Measurements from ENCODE around the gene RIN3. TPM values are rescaled to one million over a fixed set of nuclear protein-coding genes. Genes with fewer than 3 reads are reported as not detected.

RIN3 gene
- total RNA-seq, 1 experiment from 2014 or later: 1.5 TPM

DNA sequence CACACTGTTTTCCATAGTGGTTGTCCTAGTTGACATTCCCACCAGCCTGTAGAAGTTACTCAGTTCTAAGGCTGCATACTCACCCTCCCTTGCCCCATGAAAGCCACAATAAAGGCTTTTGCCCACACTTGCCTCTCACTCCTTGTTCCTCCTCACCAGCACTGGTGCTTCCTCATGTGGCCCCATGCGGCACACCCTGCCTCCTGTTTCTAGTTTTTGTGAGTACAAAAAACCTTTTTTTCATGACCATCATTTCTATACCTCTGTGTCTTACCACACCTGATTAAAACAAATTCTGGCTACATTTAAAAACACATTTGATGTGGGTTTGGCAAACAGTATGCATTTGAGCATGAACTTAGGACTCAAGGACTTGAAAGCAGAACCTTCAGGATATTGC lies 40.7 kb upstream of the RIN3 start:
- Histone ChIP-seq H3K4ac (ENCODE audit: low read depth, low read length) (no peak overlapping the region), H3K56ac (ENCODE audit: insufficient read length, low read depth, low read length) (no peak overlapping the region), H2BK15ac (ENCODE audit: low read depth, low read length) (no peak overlapping the region), H2BK5ac (ENCODE audit: insufficient read length, low read length) (no peak overlapping the region), H4K91ac (ENCODE audit: insufficient read length, low read depth, low read length) (peak overlapping the region; percentile 47), H3K14ac (ENCODE audit: insufficient read depth, low read length) (no peak overlapping the region), H3T11ph (ENCODE audit: low read length) (no peak overlapping the region), H3K27ac (ENCODE audit: insufficient read length, low read depth, low read length) (no peak overlapping the region), H3K79me1 (ENCODE audit: insufficient read depth, low read depth, low read length, poor library complexity, severe bottlenecking) (no peaks in the 10 kb centered on the region), H2AK5ac (ENCODE audit: insufficient read length, low read length) (no peak overlapping the region), H2BK120ac (ENCODE audit: low read depth, low read length, poor library complexity, severe bottlenecking) (no peak overlapping the region), H4K5ac (ENCODE audit: insufficient read length, low read depth, low read length) (no peak overlapping the region), H3K18ac (ENCODE audit: insufficient read length, low read depth, low read length) (no peak overlapping the region), H3K23me2 (ENCODE audit: insufficient read length, low read depth, low read length, poor library complexity, severe bottlenecking) (no peaks in the 10 kb centered on the region), H3K4me2 (ENCODE audit: insufficient read depth, insufficient read length, low read length) (no peak overlapping the region), H2AFZ (ENCODE audit: low read length) (no peak overlapping the region), H4K8ac (replicated peaks; ENCODE audit: insufficient read length, low read depth, low read length) (no peak overlapping the region), H2BK20ac (ENCODE audit: low read depth, low read length, poor library complexity, severe bottlenecking) (no peak overlapping the region), H3K27me3 (ENCODE audit: insufficient read depth, low read length) (no peaks in the 10 kb centered on the region; the same call in 1 of the 2 replicates), H3K9ac (ENCODE audit: extremely low read depth, insufficient read length, low read length) (no peak overlapping the region), H4K20me1 (ENCODE audit: control insufficient read depth, insufficient read depth, insufficient read length) (no peaks in the 10 kb centered on the region), H3K4me1 (ENCODE audit: insufficient read depth, low read length) (peaks cover 11% of the 10 kb centered on the region), H3K9me3 (ENCODE audit: control insufficient read depth, low read depth, low read length) (no peaks in the 10 kb centered on the region), H3K23ac (ENCODE audit: insufficient read length, low read depth, low read length) (no peak overlapping the region), H2BK12ac (ENCODE audit: insufficient read length, low read depth, low read length) (no peak overlapping the region), H3K79me2 (ENCODE audit: insufficient read depth, low read length) (no peaks in the 10 kb centered on the region)
- H3K36me3 Mint-ChIP-seq (ENCODE audit: insufficient read depth in 1 of 3, low read depth in 3 of 3): peaks cover 0 to 14% (median 0%) of the 10 kb centered on the region in 3 experiments; a peak in 4 of 7 replicates
- peaks cover 12 to 17% of the 10 kb centered on the region in 2 experiments for H3K9me3 Mint-ChIP-seq
- peaks cover 6% of the 10 kb centered on the region for H3K27me3 Mint-ChIP-seq (ENCODE audit: low read depth)
- TF ChIP-seq, protein P1, sequence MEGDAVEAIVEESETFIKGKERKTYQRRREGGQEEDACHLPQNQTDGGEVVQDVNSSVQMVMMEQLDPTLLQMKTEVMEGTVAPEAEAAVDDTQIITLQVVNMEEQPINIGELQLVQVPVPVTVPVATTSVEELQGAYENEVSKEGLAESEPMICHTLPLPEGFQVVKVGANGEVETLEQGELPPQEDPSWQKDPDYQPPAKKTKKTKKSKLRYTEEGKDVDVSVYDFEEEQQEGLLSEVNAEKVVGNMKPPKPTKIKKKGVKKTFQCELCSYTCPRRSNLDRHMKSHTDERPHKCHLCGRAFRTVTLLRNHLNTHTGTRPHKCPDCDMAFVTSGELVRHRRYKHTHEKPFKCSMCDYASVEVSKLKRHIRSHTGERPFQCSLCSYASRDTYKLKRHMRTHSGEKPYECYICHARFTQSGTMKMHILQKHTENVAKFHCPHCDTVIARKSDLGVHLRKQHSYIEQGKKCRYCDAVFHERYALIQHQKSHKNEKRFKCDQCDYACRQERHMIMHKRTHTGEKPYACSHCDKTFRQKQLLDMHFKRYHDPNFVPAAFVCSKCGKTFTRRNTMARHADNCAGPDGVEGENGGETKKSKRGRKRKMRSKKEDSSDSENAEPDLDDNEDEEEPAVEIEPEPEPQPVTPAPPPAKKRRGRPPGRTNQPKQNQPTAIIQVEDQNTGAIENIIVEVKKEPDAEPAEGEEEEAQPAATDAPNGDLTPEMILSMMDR (conservative IDR thresholded peaks at IDR 0.05): no peak
- no CpG with 5 or more reads among the region's 1 CpG for WGBS (ENCODE audit: extremely low coverage, insufficient read length, low lambda C conversion rate)
- H3K27ac Mint-ChIP-seq: peak overlapping the region in 1 of 3 experiments; percentile 68; a peak in 1 of 7 replicates
- no peak for DNase-seq
- peaks cover 38 to 39% of the 10 kb centered on the region in 2 experiments for H3K4me1 Mint-ChIP-seq
- no peak overlapping the region for H3K4me3 Mint-ChIP-seq
